Bone marrow (tissue), 2 donors: ENCODE results near the gene FMO3.

Experiments
- DNase-seq, 2 donors: peaks; one replicate each; lab custom pipeline; 2025; lab: John Stamatoyannopoulos, UW

The FMO3 gene

GRCh38 chr1:171116676-171117075 is 26.0 kb downstream of the FMO3 start:
- DNase-seq: no peak

DNA sequence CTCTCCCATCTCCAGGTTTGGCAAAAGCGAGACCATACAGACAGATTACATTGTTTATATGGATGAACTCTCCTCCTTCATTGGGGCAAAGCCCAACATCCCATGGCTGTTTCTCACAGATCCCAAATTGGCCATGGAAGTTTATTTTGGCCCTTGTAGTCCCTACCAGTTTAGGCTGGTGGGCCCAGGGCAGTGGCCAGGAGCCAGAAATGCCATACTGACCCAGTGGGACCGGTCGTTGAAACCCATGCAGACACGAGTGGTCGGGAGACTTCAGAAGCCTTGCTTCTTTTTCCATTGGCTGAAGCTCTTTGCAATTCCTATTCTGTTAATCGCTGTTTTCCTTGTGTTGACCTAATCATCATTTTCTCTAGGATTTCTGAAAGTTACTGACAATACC is 26.4 kb downstream of the FMO3 start:
- DNase-seq: no peak

GRCh38 chr1:171119648-171120047 is 28.9 kb downstream of the FMO3 start:
- no peak for DNase-seq

DNA sequence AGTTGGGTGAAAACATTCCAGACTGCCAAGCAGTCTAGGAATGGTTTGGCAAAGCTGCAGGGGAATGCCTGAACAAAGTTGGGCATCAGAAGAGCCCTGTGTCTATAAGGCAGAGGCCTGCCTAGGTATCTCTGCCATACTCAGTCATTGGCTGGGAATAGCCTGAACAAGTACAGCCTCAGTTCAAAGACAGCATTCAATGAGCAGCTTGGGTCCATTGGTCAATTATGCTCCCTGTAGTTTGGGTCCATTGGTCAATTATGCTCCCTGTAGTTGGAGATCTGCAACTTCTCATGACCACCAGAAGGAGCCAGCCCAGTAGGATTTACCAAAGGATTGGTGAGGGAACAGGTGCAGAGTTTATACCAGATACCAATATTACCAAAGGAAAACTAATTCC is 31.6 kb downstream of the FMO3 start:
- no peak for DNase-seq

DNA sequence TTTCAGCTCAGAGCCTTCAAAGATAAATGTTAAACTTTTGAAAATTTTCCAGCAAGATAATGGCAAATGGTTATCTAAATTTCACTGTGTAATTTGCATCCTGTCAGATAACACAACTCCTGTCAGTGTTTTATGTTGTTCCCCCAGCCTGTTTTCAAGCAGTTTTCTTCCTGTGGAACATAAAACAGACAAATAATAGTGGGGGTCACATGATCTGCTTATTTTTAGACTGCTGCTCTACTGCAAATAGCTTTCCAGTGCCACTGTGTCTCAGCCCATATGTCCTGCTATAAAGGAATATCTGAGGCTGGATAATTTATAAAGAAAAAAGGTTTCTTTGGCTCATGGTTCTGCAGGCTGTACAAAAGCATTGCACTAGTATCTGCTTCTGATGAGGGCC is 32.2 kb downstream of the FMO3 start:
- DNase-seq: no peak

DNA sequence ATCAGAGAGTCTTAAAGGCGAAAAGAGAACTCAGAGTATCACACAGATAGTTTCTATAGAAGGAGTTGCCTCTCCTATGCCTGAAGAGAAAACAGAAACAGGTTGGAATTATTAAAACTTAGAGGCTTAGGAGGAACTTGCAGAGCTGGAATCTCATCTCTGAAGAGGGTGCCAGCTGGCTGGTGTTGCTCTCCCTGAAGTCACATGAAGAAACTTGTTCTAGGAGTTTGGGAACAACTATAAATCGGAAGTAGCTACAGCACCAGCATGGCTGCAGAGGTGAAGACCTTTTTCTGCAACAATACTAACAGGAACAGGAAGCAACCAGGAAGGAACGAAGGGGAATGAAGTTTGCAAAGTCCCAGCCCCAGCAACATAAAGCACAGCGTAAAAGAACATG is 35.8 kb downstream of the FMO3 start:
- DNase-seq: no peak

- no peak for DNase-seq
These were observed 36.4 kb downstream of the FMO3 start for GRCh38 chr1:171127099-171127498.

DNA sequence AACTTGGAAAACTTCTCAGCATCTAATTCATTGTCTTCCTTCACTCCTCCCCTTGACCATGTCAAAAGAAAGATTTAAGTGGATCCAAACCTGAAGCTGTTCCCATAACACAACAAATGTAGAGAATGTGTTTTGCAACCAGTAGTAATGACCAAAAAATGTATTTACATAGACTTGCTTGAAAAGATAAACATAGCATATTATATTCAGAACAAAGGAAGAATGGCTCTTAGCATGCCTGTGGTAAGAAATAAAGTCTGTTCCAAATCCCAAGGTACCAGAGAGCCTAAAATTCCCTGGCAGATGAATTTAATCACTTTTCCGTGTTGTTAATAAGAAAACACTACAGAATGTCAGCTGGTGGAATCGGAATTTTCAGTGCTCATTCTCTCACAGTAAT is 36.8 kb downstream of the FMO3 start:
- DNase-seq: no peak

DNA sequence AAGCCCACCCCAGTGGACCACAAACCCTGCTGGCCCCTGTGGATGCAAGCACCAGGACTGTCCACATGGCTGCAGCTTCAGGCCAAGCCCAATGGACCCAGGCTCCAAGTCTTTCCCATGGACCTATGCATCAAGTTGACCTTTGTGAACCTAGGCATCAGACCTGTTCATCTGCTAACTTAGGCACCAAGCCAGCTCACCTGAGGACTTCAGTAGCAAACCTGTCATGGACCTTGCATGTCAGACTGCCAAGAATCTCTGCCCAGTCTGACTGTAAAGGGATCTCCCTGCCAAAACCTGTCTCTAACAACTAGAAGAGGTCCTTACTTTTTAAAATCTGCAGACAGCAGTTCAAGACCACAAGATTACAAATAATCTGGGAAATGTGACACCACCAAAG is 37.8 kb downstream of the FMO3 start:
- no peak for DNase-seq

- DNase-seq: no peak
These were observed 43.7 kb downstream of the FMO3 start for GRCh38 chr1:171134204-171134923.

DNA sequence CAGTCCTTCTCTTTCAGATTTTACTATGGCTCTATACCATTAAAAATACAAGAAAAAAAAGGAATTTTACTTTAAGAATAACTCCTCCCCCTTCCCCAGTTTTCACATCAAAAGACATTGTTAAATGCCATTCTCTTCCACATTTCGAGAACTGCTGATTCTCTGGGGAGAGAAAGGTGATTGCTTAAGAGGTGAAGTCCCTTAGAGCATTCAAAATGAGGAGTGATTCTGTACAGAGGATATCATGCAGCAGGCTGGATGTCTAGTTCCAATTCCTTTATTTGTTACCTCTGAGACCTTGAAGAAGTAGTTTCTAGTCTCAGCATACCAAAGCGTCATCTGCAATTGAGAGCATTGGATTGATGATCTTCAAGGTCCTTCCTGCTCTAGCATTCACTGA is 46.9 kb downstream of the FMO3 start:
- DNase-seq: no peak

DNA sequence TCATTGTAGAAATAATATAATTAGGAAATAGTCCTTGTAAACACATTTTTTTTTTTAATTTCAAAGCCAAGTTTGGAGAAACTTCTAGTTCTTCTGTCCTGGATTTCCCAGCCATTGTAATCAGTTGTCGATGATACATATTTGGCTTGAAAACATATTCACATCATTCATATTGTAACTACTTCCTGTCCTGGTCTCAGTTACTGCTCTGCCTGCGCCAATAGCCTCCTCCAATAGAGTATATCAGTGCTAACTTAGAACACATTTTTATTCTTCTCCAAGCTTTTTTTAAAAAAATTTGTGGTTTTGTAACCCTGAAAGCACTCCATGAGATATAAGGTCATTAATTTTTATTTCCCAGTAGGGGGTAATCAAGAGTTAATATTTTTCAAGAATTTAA is 48.3 kb downstream of the FMO3 start:
- DNase-seq: no peak

DNA sequence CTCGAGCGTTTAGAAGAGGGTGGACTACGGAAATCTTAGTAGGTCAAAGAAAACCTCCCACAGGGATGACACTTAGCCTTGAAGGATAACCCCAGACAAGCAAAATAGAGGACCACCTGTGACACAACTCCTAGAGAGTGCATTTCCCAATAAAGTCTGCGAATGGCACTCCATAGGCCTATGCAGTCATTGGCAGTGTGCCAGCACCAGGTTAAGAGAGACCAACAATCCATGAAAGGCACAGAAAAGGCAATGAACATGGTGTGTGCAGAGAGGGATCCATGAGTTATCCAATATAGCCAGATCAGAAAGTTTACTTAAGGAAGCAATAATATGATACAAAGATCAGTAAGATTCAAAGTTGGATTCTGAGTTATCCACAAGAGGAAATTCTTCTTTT is 49.2 kb downstream of the FMO3 start:
- no peak for DNase-seq

- DNase-seq: no peak
These were observed 49.7 kb downstream of the FMO3 start for GRCh38 chr1:171140401-171140800.

GRCh38 chr1:171140956-171141687 is 50.4 kb downstream of the FMO3 start:
- DNase-seq: no peak

DNA sequence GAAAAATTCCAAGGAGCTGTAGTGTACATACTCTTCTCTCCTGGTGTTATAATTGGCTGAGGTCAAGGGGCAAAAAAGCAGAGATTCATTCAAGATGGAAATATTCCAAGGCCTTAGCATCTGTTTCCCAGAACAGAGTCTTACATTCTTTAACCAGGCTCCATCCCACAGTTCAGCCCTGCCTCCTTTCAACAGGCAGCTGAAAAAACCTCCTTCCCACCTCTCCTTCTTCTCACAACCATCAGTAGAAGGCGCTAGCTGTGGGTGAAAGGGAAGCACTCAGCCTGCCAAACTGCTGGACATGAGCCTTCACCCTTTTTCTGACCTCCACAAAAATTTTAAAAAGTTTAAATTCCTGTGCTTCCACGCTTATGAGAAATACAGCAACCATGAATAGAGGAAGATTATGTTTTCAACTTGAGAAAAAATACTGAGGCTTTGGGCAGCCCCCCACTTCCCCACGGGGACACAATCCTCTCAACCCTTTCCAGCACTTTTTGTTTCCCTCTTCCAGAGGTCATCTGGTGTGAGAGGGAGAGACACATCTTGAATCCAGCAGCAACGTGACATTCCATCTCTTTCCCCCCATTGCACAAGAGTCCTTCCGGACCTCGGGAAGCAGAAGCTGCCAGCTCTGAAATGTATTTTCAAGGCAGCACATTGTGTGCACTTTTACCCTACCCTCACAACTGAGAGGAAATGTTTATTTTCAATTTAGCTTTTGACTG is 51.1 kb downstream of the FMO3 start:
- no peak for DNase-seq

- no peak for DNase-seq
These were observed 52.0 kb downstream of the FMO3 start for GRCh38 chr1:171142416-171143385.

- no peak for DNase-seq
These were observed 59.5 kb downstream of the FMO3 start for GRCh38 chr1:171150156-171150555.

DNA sequence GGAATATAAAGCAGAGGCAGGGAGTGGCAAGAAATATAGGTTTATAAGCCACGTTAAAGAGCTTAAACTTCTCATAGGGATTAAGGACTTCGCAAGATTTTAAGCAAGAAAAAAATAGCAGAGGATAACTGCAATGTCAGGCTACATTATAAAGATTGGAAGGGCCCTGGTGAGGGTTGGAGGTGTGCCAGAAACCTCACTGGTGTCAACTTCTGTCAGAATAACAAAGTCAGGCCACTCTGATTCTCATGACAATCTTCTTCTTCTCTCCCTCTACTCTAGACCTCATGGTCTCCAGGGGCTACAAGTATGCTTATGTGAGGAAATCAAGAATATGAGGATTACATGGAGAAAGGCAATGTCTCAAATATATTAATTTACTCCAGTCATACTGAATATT is 61.8 kb downstream of the FMO3 start:
- DNase-seq: no peak

DNA sequence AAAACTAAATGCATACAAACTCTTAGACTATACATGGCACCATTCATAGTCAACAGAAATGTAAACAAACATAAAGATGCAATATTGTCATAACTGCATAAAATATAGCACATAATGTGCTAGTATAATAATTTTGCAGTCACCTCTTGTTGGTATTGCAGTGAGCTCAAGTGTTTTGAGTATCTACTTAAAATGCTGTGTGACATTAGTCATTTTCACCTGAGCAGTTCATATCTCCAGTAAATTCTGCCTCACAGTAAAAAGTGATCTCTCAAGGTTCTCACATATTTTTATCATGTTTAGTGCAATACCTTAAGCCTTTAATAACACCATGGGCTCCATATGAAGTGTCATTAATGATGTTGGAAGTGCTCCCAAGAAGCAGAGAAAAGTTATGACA is 64.8 kb downstream of the FMO3 start:
- no peak for DNase-seq

GRCh38 chr1:171158096-171158495 is 67.4 kb downstream of the FMO3 start:
- DNase-seq: no peak

- DNase-seq: no peak
These were observed 67.8 kb downstream of the FMO3 start for GRCh38 chr1:171158551-171158950.
